ENCODE measurements around the gene CLPX. TPM values are rescaled to one million over a fixed set of nuclear protein-coding genes. Genes with fewer than 3 reads are reported as not detected.
"Not testable (repeated sequence)": the region's sequence is repeated elsewhere in the genome, so short reads cannot be mapped to it uniquely, and the experiment has no call there.

CLPX gene
- total RNA-seq, 1 experiment from 2014 or later = 38.8 TPM

- no peak for DNase-seq (ENCODE audit: low read depth)
These were observed 10.6 kb downstream of the CLPX start for GRCh38 chr15:65174509-65174908.

- DNase-seq (ENCODE audit: low read depth) = no peak
These were observed 12.6 kb downstream of the CLPX start for GRCh38 chr15:65172531-65172930.

DNA sequence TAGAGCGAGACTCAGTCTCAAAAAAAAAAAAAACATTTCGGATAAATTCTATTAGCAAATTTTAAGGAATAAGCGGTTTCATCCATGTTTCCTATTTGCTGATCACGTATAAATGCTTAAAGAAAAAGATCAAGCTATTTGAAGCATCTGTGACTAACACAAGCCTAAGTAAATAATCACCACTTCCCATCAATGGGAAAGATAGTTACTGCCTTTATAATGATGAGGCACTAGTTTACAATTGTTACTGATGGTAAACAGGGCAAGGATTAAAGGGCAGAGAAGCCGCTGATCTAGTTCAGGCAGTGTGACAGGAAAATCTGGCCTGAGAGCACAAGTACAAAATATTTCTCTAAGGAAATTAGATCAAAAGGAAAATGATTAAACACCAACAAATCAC is 13.7 kb downstream of the CLPX start:
- no peak for DNase-seq (ENCODE audit: low read depth)

- no peak for DNase-seq (ENCODE audit: low read depth)
These were observed 19.3 kb downstream of the CLPX start for GRCh38 chr15:65165875-65166274.

DNA sequence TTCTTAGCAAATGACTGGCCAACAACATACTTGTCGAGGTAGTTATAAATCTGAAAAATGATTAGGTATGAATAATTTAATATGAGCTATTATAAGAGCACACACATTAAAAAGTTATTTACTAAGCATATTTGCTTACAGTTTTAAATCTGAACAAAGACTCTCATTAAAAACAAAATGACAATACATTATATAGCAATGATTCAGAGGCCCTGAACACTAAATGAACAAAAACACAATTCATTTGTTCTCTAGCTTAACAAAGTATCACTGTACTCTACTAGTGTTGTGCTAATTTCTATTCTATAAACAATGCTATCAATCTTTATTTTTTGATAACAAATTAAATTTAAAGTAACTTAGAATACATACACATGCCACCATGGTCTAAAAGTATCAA is 21.0 kb downstream of the CLPX start:
- no peak for DNase-seq (ENCODE audit: low read depth)

DNA sequence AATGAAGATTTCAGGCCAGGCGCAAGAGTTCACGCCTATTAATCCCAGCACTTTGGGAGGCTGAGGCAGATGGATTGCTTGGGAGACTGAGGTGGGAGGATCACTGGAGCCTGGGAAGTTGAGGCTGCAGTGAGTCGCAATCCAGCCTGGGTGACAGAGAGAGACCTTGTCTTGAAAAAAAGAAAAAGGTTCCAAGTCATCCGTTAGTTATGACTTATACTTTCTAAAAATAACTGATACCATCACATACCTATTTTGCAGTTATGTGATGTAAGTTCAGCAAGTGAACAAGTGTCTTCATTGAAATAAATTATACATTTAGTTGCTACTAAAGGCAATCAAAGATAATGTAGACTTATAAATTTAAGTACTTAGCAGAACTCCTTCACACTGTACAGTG is 22.1 kb downstream of the CLPX start:
- DNase-seq (ENCODE audit: low read depth) = peak; percentile 42

GRCh38 chr15:65156692-65157091 is 28.4 kb downstream of the CLPX start:
- DNase-seq (ENCODE audit: low read depth) = no peak

GRCh38 chr15:65154720-65155119 is 30.4 kb downstream of the CLPX start:
- DNase-seq (ENCODE audit: low read depth) = no peak

DNA sequence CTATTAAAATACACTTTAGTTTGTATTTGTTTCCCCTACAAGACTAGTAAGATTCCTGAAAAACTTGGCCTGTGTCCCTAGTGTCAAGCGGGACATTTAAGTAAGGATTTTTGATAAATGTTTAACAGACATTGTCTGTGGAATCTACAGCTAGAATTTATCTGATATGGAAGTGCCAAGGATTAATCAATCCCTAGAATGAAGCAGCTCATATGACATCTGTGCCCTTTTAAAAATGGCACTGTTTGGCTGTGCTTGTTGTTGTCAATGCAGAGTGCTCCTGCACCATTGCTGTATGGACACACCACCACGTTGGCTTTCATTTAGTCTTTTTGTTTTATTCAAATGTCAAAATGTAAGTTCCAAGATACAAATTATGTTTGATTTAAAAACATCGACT is 37.2 kb downstream of the CLPX start:
- no peak for DNase-seq (ENCODE audit: low read depth)

DNA sequence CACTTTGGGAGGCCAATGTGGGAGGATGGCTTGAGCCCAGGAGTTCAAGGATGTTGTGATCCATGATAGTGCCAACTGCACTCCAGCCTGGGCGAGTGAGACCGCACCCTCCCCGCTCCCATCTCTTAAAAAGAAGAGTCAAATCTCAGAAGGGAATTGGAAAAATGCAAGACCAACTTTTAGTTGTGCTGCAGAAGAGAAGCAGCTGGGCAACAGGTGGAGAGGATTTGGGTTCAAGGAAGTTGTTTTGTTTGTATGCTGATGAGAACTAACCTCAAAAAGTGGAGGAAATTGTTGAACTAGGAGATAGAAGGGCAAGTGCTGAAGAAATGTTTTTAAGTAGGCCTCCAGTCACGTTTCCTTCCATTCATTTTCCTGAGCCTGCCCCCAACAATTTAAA is 38.7 kb downstream of the CLPX start:
- no peak for DNase-seq (ENCODE audit: low read depth)

DNA sequence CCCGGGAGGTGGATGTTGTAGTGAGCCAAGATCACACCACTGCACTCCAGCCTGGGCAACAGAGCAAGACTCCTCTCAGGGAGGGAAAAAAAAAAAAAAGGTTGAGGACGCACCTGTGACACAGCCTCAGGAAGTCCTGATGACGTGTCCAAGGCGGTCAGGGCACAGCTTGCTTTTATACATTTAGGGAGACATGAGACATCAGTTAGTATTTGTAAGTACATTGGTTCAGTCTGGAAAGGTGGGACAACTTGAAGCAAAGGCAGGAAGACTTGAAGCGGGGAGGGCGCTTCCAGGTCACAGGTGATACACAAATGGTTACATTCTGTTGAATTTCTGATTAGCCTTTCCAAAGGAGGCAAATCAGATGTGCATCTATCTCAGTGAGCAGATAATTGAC is 46.5 kb downstream of the CLPX start:
- peak; percentile 52 for DNase-seq (ENCODE audit: low read depth)

DNA sequence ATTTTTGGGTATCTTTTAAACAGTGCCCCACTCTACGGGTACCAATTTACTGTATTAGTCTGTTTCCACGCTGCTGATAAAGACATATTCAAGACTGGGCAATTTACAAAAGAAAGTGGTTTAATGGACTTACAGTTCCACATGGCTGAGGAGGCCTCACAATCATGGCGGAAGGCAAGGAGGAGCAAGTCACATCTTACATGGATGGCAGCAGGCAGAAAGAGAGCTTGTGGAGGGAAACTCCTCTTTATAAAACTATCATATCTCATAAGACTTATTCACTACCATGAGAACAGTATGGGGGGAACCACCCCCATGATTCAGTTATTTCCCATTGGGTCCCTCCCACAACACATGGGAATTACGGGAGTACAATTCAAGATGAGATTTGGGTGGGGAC is 47.2 kb downstream of the CLPX start:
- not testable (repeated sequence) for DNase-seq (ENCODE audit: low read depth)

DNA sequence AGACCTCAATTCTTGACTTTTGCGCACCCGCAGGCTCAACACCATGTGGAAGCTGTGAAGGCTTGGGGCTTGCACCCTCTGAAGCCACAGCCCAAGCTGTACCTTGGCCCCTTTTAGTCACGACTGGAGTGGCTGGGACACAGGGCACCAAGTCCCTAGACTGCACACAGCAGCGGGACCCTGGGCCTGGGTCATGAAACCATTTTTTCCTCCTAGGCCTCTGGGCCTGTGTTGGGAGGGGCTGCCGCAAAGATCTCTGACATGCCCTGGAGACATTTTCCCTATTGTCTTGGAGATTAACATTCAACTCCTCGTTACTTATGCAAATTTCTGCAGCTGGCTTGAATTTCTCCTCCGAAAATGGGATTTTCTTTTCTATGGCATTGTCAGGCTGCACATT is 48.1 kb downstream of the CLPX start:
- not testable (repeated sequence) for DNase-seq (ENCODE audit: low read depth)

DNA sequence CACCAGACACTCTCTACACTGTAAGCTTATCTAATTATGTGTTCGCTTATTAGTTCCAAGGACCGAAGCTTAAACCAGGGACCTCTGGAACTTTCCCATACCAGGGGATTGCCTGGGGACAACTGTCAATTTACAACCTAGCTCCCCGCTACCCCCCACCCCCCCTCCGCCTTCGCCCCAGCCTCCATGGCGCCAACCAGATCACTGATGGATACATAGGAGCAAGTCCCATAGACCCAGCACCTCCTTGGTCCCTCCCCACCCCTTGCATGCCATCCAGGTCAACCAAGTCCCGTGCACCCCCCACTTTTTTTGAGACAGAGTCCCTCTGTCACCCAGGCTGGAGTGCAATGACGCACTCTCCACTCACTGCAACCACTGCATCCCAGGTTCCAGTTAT is 50.6 kb downstream of the CLPX start:
- no peak for DNase-seq (ENCODE audit: low read depth)

- DNase-seq (ENCODE audit: low read depth) = peak; percentile 82
These were observed 51.5 kb downstream of the CLPX start, which contains the start of gene PDCD7 for GRCh38 chr15:65133548-65134200. PDCD7 (minus strand) TSS chr15:65133808; CDS start chr15:65133781, 27 bp downstream.

- DNase-seq (ENCODE audit: low read depth) = peak; percentile 26
These were observed 52.1 kb downstream of the CLPX start for GRCh38 chr15:65132878-65133547.

DNA sequence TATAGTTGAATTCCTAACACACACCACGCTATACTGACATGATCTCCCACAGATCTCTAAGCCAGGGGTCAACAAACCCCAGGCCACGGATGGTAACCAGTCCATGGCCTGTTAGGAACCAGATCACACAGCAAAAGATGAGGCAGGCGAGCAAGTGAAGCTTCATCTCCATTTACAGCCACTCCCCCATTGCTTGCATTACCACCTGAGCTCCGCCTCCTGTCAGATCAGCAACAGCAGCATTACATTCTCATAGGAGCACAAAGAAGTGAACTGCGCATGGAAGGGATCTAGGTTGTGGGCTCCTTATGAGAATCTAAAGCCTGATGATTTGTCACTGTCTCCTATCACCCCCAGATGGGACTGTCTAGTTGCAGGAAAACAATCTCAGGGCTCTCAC is 54.2 kb downstream of the CLPX start:
- DNase-seq (ENCODE audit: low read depth) = no peak

DNA sequence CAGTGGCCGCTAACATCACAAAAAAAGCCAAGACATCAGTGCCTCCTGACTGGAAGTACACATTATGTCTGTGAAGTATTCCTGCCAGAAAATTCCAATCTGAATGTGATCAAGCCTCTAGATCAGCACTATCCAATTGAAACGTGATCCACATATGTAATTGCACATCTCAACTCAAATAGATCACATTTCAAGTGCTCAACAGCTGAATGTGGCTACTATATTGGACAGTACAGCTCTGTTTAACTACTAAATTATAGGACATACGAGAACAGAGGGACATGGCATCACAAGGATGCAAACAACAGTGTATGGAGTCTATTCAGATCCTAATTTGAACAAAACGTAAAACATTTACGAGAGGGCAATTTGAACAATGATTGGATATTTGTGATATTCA is 69.6 kb downstream of the CLPX start:
- DNase-seq (ENCODE audit: low read depth) = no peak

- DNase-seq (ENCODE audit: low read depth) = no peak
These were observed 70.1 kb downstream of the CLPX start, which contains the start of gene UBAP1L for GRCh38 chr15:65115086-65115485. UBAP1L (minus strand) TSS chr15:65115200; CDS start chr15:65106215, 8,985 bp downstream.

DNA sequence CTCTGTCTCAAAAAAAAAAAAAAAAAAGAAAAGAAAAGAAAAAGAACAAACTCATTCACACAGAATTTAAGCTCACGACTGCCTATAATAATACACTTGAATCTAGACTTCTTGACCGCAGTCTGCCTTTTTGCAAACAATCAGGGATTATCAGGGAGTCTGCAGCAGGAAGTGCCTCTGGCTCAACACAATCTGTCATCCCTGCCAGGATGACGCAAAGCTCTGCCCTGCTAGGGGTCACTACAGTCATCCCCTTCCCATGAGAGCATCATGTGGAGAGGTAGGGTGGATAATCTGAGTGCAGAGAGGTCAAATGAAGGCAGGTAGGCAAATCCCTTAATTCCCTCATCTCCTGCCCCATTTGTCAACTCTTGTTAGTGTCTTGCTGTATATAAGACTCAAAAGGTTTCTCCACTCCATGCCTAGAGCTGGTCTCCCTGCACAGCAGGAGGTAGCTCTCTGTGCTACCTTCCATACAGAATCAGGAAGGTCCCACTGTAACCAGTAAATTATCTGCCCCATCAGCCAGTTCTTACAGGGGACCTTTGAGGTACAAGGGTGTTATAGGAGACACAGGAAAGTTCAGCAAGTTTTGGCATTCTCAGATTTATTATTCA is 74.4 kb downstream of the CLPX start:
- peak; percentile 61 for DNase-seq (ENCODE audit: low read depth)

DNA sequence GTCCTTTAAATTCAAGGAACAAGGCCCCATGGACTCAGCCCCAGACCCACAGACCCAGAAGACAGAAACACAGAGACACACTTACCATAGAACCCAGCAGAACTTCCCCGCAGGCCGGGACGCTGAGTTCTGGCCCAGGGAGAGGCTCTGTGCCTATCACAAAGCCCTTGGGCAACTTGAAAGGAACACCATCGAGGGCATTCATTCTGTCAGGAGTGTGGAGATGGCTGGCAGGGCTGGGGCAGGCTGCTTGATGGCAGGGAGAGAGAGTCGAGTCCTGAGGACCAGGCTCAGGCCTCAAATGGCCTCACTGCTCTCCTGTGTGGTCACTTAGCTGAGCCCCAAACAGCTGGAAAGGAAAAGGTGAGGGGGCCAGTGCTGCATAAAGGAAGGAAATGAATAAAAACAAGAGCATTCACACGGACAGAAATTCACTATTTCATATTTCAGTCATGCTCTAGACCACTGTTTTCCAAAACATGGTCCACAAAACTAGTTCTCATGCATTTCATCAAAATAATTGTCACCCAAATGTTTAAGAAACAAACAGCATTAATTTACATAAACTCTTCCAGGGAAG is 79.0 kb downstream of the CLPX start:
- no peak for DNase-seq (ENCODE audit: low read depth)

DNA sequence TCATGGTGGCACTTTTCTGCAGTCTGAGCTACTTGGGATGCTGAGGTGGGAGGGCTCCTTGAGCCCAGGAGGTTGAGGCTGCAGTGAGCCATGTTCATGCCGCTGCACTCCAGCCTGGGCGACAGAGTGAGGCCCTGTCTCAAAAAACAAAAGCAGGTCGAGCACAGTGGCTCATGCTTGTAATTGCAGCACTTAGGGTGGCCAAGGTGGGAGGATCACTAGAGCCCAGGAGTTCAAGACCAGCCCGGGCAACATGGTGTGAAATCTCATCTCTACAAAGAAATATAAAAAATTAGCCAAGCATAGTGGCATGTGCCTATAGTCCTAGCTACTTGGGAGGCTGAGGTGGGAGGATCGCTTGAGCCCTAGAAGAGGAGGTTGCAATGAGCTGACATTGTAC is 80.1 kb downstream of the CLPX start:
- DNase-seq (ENCODE audit: low read depth) = no peak
